Globus pallidus (tissue), 1 donor: ENCODE results near the gene SRSF2.
"Not testable (repeated sequence)": the region's sequence is repeated elsewhere in the genome, so short reads cannot be mapped to it uniquely, and the experiment has no call there.

Experiments
- DNase-seq: peaks from one replicate; pipeline ENCODE4 v3.0.0-alpha.2; 2015; ENCODE audit warnings: low spot score

The SRSF2 gene

DNA sequence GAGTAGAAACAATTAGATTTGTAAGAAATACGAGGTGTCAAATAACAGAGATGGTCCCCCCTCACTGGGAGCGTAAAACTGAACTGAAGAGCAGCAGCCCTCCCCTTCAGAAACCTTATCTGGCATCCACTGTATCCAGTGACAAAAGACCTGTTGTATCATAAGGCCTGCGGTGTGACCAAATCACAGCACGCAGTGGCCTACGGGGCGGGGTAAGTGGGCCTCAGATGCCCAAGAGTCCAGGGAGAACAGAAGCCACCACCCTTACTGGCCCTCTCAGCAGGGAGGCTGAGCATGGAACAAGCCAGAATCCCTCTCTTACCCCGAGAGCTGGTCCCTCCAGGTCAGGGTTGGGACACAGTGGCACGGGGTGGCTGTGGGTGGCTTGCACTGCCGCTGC, 16.2 kb downstream of the SRSF2 start:
- DNase-seq = no peak

DNA sequence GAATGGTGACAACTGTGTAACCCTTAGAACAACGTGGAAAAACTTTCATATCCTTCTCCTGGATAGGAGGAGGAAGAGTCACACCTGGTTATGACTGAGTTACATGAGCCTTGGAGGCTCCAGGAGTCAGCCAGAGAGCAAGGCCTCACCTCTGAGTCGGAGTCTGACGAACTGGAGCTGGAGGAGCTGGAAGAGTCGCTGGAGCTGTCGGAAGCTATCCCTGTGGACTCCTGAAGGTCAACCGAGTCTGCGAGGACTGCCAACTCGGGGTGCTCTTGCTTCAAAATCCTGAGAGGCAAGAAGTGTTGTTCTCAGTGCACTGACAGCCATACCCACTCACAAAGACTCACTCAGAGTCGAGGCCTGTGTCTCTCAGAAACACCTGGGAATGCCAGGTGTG, 16.9 kb downstream of the SRSF2 start:
- DNase-seq = no peak

DNA sequence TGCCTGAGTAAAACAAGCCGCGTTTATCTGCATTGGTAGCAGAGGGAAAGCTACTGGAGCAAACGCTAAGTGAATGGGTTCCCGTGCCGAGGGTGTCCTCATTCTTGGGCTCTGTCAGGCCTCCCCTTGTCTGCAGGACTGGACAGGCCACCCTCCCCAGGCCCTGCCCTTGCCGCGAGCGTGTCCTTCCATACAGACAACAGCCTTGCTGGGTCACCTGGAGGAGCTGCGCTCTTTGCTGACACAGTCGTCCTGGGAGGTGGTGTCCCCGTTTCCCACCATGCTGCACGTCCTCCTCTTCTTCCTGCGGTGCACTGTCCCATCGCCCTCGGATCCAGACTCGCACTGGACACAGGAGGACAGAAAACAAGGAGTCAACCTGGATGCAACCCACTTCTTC, 18.6 kb downstream of the SRSF2 start:
- DNase-seq = no peak

DNA sequence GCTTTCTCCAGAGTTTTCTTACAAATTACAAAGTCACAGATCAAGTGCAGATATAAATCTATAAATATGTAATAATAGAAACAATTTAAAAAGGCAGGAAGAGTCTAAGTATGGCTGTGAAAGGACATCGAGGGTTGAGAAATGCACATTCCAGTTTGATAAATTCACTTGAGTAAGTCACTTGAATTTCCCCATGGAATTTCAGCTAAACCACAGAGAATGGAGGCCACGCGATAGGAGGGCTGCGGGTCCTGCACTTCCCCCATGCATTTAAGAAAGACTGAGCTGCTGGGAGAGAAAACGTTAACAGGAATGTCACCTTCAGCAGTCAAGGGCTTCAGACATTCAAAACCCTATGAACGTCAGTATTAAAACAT, 20.3 kb downstream of the SRSF2 start:
- no peak for DNase-seq

DNA sequence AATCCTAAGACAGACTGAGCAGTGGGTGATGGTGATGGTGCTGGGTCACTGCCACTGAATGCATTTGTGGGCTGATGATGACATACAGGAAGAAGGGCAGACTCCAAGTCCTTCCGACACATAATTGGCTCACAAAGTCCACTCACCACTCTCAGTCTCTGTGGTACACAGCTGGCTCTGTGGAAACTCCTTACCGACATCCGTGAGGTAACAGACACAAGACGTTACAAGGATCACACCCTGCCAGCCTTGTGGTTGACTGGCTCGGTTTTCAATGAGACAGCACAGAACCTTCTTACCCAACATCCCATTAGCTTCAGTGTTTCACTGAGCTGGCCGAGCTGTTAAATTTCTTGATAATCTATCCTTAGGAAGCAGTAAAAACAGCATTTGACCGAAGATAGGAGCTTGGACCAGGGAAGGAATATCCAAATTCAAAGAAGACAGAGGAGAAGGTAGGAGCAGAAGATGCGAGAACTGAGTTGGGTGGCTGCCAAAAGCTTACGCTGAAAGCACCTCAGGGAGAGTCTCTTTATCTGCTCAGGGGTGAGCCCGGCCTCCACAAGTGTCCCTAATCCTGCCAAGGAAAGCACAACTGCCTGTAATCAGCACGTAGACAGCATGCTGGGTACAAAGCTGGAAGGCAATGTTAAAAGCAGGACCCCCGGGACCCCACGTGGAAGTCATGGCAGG, 20.8 kb downstream of the SRSF2 start:
- DNase-seq = no peak

DNA sequence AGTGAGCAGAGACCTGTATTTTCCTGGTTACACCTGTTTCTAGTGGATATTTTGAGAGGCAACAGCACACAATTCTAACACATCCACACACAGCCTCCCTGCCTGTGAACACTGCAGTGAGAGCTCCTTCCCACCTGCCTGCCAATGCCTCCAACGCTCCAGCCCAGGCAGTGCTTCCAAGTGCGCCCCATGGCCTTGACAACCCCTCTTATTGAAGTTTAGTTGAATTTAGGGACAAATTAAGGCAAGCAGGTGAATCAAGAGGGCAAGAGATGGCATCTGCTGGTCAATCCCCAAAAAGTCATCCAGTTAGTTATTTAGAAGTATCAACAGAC, 21.7 kb downstream of the SRSF2 start:
- no peak for DNase-seq

DNA sequence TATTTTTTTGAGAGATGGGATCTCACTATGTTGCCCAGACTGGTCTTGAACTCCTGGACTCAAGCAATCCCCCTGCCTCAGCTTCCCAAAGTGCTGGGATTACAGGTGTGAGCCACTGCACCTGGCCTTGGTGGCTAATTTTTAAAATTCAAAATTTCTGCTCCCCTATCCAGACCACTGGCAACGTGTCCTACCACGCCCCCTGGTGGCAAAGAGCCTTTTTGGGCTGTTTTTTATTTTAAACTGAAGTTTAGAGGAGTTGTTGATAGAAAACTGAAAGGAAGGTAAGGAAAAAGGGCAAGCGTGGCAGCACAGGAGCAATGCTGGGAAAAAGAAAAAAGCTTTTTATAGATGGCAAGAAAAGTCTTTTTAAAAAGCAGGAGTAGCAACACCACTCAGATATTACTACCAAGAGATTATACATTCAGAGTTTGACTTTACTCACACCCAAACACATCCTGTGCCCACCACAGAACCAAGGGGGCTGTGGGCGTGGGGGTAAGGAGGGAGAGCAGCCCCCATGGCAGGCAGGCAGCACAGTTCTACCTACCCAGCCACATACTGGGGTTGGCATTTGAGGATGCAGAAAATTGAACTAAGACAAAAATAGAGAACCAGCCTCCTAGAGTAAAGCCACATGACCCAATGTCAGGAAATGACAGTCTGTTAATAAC, 22.2 kb downstream of the SRSF2 start:
- peak; percentile 51 for DNase-seq

DNA sequence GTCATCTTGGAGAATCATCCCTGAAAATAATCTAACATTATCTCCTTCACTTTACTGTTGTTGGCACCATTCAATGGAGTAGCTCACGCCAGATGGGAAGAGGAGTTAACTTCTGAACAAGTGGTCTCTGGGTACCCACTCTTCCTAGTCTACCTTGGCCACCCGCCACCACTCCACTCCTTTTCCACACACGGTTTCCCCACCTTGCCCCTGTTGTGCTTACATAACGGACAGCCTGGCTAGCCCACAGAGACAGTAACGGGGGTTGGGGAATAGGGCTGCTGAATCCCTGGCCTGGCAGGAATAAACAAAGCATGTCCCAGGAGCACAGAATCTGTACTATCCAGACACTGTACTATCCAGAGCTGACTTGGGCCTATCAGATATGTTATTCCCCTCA, 22.8 kb downstream of the SRSF2 start:
- DNase-seq = no peak

DNA sequence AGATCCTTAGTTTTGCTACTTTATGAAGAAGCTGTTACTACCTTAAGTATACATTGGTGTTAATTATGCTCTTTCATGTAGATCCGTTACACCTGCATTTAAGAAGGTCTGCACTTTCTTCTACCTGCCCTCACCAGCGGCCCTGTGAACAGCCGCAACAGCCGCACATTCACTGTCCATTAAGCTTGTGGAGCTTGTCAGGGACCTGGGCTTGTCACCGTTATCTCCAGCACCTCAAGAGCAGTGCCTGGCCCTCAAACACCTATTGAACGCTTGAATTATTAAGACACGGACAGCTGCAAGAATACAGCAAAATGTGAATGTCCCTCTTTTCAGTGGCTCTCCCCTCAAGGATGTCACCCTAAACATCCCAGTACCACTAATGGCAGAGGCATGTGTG, 23.4 kb downstream of the SRSF2 start:
- no peak for DNase-seq

DNA sequence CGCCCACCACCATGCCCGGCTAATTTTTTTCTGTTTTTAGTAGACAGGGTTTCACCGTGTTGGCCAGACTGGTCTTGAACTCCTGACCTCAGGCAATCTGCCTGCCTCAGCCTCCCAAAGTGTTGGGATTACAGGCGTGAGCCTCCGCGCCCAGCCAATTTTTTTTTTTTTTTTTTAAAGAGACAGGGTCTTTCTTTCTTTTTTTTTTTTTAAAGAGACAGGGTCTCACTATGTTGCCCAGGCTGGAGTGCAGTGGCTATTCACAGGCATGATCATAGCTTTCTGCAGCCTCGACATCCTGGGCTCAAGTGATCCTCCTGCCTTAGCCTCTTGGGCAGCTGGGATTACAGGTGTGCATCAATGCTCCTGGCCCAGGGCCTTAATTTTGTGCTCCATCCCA, 24.8 kb downstream of the SRSF2 start:
- not testable (repeated sequence) for DNase-seq

DNA sequence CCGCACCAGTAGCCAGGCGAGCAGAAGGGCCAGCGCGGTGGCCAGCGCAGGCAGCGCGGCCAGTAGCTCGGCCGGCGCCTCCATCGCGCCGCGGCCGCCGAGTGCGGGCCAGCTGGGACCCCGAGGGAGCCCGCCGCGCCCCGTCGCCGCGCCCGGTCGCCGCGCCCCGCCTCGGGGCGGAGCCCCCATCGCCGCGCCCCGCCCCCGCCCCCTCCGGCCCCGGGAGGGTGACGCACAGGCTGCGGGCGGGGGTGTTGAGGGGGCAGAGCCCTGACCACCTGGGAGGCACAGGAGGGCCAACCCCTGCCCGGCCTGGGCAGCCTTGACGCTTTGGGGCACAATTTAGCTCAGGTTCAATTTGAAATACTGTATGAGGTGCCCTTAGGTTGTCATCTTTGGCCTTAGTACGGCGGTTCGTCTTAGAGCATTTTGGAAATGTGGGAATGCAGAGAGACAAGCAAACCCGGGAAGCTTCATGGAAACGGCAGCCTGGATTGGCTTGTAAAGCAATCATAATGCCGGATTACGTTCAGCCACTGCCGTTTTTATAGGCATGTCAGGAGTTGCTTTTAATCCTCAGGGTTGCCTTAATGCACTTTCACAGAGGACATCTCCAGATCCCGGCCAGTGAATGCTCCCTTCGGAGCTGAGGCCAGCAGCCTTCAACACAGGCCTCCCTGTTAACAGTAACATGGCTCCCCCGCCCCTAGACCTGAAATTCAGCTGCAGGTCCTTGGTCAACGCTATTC, 26.1 kb downstream of the SRSF2 start, which contains the start of gene MXRA7:
TSS of gene MXRA7 (minus strand) at position 103 of the 749 bp plus-strand sequence. CDS start at position 84, 19 bp downstream.
- DNase-seq = peak; percentile 69

DNA sequence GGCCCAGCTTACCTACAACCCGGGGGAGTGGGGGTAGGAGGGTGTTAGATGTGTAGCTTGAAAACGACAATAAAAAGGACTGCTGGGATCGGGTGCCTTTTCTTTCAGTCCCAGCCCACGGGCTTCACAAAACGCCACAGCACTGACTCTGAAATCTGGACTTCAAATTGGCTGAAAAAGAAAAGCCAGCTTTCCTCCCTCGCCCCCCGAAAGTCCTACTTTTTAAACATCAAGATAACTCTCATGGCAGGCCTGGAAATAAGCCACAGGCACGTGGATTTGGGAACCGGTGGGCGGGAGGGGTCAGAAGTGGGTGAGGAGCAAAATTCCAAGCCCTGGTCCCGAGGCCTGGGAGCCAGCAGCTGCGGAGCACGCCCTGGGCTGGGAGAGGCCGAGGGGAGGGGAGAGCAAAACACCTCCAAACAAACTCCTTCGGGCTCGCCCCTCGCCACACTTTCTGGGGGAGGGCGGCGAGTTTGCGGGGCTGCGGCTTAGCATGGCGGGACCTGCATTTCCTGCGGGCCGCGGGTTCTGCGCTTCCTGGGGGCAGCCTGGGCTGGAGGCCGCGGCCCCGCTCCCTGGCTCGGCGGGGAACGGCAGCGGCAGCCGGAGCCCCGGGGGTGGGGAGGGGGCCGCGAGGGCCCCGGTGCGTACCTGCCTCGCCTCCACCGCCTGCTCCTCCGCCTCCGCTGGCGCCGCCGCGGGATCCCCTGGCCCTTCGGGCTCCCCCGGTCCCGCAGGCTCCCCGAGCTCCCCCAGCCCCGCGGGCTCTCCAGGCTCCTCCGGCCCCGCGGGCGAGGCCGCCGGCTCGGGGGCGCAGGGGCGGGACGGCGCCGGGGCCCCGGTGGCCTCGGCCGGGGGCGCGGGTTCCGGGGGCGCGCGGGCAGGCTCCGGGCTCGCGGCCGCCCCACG, 26.9 kb downstream of the SRSF2 start:
- DNase-seq = peak; percentile 38

DNA sequence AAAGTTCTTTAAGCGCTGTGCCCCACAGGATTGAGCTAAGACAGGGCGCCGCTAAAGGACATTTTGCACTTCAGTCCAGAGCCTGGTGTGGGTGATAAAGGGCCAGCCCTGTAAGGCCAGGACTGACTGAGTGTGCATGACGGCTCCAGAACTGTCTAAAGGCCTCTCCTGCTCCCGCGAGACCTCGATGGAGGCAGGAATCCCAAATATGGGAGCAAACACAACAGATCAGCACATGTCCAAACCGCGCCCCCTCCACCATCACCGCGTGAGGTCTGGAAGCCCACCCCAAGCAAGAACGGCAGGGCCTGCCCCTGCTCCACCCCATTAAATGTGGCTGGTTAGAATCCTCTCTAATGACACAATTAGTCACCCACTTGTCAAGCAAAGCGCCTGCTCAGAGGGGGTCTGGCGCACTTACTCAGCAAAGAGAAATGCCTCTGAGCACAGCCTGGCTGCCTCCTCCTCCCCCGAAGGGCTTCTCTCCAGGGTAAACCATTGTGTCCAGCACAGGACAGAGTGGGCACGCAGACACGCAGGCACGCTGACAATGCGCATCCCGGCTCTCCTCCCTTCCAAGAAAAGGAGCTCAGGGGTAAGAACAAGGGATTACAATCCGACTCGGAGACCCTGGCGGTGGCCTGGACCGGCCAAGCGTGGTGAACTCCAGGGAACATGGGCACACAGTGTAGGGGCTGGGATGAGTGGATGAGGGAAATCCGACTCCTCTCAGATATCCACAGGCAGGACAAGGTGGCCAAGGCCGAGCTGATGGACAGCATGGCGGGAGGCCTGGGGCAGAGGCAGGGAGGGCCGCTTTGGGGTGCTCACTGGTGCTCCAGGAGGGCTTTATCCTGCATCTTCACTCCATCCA, 27.8 kb downstream of the SRSF2 start:
- peak; percentile 37 for DNase-seq

DNA sequence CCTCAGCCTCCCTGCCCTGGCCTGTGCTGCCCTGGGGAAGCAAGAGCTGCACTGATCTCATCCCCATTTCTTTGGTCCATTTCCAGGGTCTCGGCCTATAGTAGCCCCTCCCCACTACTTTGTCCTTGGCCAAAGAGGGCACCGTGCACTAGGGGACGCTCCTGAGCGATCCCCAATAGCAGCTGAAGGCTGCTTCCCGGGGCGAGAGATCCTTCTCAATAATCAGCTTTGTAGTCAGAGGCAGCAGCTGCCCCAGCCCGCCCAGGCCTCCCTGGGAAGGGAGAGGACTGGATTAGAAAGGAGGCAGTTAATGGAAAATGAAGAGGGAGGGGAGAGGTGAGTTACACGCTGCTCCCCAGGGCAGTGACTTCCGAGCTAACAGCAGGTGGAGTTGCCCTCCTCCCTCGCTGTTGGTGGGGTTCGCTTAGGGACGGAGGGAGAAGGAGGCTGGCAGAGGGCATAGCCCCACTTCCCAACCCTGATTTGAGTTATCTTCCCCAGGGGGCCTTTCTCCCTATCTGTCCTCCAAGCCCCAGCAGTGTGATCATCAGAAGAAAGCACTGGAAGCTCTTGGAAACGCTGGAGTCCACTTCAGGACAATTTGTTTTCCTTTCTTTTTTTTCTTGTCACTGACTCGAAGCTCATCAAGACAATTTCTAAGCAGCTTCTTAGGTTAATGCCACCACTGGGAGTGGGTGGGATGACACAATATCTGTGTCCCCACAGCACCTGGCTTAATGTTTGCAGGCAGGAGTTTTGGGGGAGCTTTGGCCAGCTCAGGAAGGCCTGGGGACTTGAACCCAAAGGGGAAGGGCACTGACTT, 28.9 kb downstream of the SRSF2 start:
- peak; percentile 84 for DNase-seq

DNA sequence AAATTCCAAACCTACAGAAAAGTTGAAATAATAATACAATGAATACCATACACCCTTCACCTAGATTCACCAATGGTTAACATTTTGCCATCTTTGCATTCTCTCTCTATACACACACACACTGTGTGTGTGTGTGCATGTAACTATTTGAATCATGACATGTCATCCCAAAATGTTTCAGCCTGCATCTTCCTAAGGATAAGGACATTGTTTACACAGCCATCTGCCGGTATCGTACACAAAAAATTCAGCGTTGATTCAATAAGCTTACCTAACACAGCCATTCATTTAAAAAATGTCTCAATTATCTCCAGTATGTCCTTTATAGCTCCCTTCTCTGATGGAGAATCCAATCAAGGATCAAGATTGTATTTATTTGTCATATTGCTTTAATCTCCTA, 30.3 kb downstream of the SRSF2 start:
- no peak for DNase-seq

DNA sequence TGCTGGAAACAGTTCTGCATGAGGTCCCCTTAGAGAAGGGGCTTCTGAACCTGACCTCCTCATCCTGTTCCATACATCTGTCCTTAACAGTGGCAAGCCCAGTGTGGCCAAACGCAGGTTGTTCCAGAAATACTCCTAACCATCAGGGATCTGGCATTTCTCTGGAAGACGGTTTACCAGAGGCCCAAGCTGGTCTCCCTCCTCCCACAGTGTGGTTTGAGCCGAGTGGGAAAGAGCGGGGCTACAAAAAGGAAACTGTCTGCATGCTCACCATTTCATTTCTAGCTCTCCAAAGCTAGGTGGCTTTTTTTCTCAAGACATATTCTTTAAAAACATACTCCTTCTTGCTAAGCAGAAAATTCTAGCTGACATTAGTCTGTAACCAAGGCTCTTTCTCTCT, 32.3 kb downstream of the SRSF2 start:
- no peak for DNase-seq

DNA sequence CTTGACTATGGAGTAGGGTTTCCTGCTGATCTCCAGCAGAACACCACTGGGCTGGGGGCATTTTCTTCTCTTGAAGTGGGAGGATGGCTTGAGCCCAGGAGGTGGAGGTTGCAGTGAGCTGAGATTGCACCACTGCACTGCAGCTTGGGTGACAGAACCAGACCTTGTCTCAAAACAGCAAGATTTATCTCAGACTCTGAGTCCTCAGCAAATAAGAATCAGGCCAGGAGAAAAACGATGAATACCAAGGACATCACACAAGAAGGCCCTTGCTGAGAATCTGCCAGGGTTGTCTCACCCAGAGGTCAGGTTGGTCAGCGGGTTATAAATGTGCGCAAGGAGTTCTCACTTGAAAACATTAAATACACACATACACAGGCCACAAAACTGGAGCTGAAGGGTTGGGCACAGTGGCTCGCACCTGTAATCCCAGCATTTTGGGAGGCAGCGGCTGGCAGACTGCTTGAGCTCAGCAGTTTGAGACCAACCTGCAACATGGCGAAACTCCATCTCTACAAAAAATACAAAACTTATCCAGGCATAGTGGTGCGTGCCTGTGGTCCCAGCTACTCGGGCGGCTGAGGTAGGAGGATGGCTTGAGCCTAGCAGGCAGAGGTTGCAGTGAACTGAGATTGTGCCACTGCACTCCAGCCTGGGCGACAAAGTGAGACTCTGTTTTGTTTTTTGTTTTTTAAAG, 34.0 kb downstream of the SRSF2 start:
- no peak for DNase-seq

DNA sequence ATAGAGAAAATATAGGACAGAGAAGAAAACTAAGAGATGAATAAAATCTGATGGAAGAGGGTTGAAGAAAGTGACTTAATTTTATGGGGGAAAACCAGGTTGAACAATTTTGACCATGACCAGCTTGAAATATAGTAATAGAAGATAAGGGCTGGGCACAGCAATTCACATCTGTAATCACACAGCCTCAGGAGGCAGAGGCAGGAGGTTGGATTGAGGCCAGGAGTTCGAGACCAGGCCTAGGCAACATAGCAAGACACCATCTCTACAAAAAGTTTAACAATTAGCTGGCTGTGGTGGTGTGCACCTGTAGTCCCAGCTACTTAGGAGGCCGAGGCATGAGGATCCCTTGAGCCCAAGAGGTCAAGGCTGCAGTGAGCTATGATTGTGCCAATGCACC, 35.1 kb downstream of the SRSF2 start:
- DNase-seq = no peak

DNA sequence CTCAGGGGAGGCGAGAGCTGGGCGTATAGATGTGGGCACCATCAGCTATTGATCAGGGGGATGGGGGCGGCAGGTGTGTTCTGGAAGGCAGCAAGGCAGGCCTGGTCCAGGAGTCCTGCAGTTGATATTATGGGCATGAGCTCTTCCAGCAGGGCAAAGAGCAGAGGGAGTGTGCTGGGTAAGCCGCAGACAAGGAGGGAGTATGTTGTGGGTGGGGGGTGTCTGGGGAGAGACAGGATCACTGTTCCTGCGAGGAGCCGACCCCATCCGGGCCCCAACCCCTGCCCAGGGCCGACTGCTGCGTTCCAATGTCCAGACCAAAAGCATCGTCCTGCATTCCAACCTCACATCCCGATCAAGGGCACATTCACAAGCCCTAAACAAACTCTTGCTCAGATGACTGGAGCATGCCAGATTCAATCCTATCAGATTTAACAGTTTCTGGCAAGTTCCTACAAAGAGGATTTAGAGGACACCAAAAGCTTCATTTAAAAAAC, 35.6 kb downstream of the SRSF2 start:
- DNase-seq = no peak
